Keratinocyte (primary cell): ENCODE measurements around the gene DCLRE1C. TPM values are rescaled to one million over a fixed set of nuclear protein-coding genes. Genes with fewer than 3 reads are reported as not detected.

Experiments
- DNase-seq: peaks from one replicate; pipeline ENCODE4 v3.0.0-alpha.2; 2011; ENCODE audit warnings: low read depth, missing footprints, low spot score
- FAIRE-seq: peaks from 2 replicates; lab custom pipeline; 2011; peaks lifted over from hg19 to GRCh38; lab: Jason Lieb, UNC
- H2AFZ ChIP-seq: 2 replicates; pipeline ENCODE4 v1.6.0; 2012; ENCODE audit warnings: low read length, control low read depth, inconsistent platforms; ENCODE audit not compliant: control insufficient read depth
- H3K27ac ChIP-seq: 2 replicates; pipeline ENCODE4 v1.5.1; 2011; ENCODE audit warnings: low read length; ENCODE audit not compliant: control insufficient read depth, insufficient read depth
- H3K27me3 ChIP-seq: 3 replicates; pipeline ENCODE4 v1.6.0; 2011; ENCODE audit warnings: low read length; ENCODE audit not compliant: control insufficient read depth, insufficient read depth; ENCODE audit errors: extremely low read depth
- H3K36me3 ChIP-seq, 2 experiments: 2 replicates in 1 of 2; 3 replicates in 1 of 2; pipeline ENCODE4 v1.5.1; 2011; ENCODE audit warnings: low read length in 2 of 2, mild to moderate bottlenecking in 1 of 2; ENCODE audit not compliant: control insufficient read depth in 2 of 2, insufficient read depth in 2 of 2; ENCODE audit errors: extremely low read depth in 1 of 2
- H3K4me1 ChIP-seq: 3 replicates; pipeline ENCODE4 v1.5.1; 2011; ENCODE audit warnings: low read length; ENCODE audit not compliant: control insufficient read depth, insufficient read depth; ENCODE audit errors: extremely low read depth
- H3K4me2 ChIP-seq: 3 replicates; pipeline ENCODE4 v1.6.0; 2011; ENCODE audit warnings: low read depth, low read length; ENCODE audit not compliant: control insufficient read depth, insufficient read depth; ENCODE audit errors: extremely low read depth
- H3K4me3 ChIP-seq, 3 experiments: fragments of 200-600 bp in 1 of 3; sonication (generic) in 1 of 3; 2 replicates in 2 of 3; 3 replicates in 1 of 3; pipeline ENCODE4 v1.5.1; 2011 to 2016; ENCODE audit warnings: low read length in 3 of 3, mild to moderate bottlenecking in 3 of 3, control low read depth in 2 of 3, inconsistent platforms in 1 of 3, low read depth in 1 of 3, mixed read lengths in 1 of 3, mixed run types in 1 of 3, moderate library complexity in 1 of 3; ENCODE audit not compliant: control insufficient read depth in 2 of 3, insufficient read depth in 2 of 3; ENCODE audit errors: extremely low read depth in 1 of 3
- H3K79me2 ChIP-seq: 2 replicates; pipeline ENCODE4 v1.6.0; 2012; ENCODE audit warnings: low read length; ENCODE audit not compliant: control insufficient read depth, insufficient read depth
- H3K9ac ChIP-seq: 3 replicates; pipeline ENCODE4 v1.6.0; 2011; ENCODE audit warnings: low read length; ENCODE audit not compliant: control insufficient read depth, insufficient read depth; ENCODE audit errors: extremely low read depth
- H3K9me1 ChIP-seq: 3 replicates; pipeline ENCODE4 v1.6.0; 2011; ENCODE audit warnings: low read length; ENCODE audit not compliant: control insufficient read depth, insufficient read depth; ENCODE audit errors: extremely low read depth
- H3K9me3 ChIP-seq: 2 replicates; pipeline ENCODE4 v1.5.1; 2012; ENCODE audit warnings: low read depth, low read length; ENCODE audit not compliant: control insufficient read depth
- H4K20me1 ChIP-seq: 3 replicates; pipeline ENCODE4 v1.6.0; 2011; ENCODE audit warnings: low read length; ENCODE audit not compliant: control insufficient read depth, insufficient read depth; ENCODE audit errors: extremely low read depth
- EZH2 ChIP-seq: IDR thresholded peaks from one replicate; pipeline ENCODE4 v1.6.1; 2012; ENCODE audit warnings: inconsistent platforms, mild to moderate bottlenecking, low read length, moderate library complexity
- dilution Hi-C: fragments of 300-500 bp; cut with MboI; formaldehyde crosslinking; loops from one replicate; pipeline ENCODE4 v1.7.0; 2020; ENCODE audit warnings: low sequenced_read_pairs; ENCODE audit not compliant: extremely low pct_ligation_motif_present
- polyA plus RNA-seq, 5 experiments: library from polyadenylated mRNA; depleted of rRNA in 3 of 5; stranded (reverse) in 3 of 5; stranded (forward) in 1 of 5; unstranded in 1 of 5; fragments of >200 nt; gene quantifications; 1 replicate in 1 of 5; 2 replicates in 3 of 5; 3 replicates in 1 of 5; pipeline versions ENCODE4 v1.2.1 to v1.2.3, GENCODE V29; 2011 to 2012; ENCODE audit warnings: missing spikeins in 2 of 5, low read depth in 1 of 5, low replicate concordance in 1 of 5
- TF ChIP-seq, protein P1 (sequence below), 3 experiments: IDR thresholded peaks in 1 of 3; conservative IDR thresholded peaks in 1 of 3; optimal IDR thresholded peaks in 1 of 3; 2 replicates in 2 of 3; 3 replicates in 1 of 3; pipeline versions ENCODE3 to v1.5.1; 2011; ENCODE audit warnings: low read length in 3 of 3, mild to moderate bottlenecking in 3 of 3, moderate library complexity in 2 of 3, control low read depth in 1 of 3, inconsistent platforms in 1 of 3; ENCODE audit not compliant: insufficient read depth in 2 of 3; ENCODE audit errors: extremely low read depth in 1 of 3

Gene DCLRE1C
- polyA plus RNA-seq, 1 donor (not counting 4 experiments of a cell fraction or from before 2014, with no cell fraction given): 9.1 TPM

DNA sequence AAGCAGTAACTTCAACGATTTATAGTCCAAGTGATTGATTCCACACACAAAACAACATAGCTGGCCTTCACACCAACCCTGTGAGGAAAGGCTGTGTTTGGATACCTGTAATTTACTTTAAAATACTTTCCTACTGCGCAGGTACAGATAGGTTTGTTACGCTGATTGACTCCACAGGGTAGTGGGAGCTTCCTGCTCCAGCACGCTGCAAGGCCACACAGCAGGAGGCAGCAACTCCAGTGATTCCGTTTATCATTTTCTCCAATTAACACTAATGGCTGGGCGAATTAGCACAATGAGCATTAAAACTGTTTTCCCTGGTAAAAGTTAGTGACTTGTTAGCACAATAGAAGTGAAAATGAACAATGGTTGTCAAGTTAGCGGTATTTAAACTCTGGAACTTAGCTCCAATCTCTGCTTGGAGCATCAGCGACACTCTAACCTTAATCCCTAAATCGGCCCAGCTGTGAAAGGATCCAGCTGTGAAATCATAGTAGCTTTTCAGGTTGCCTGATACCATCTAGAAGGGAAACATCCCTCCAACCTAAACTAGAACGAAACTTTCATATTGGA, 959 bp downstream of the DCLRE1C start:
- Histone ChIP-seq H3K4me2 (peak overlapping the region; percentile 95), H3K27ac (peak overlapping the region; percentile 89), H3K79me2 (peaks cover 40% of the 10 kb centered on the region), H2AFZ (peak overlapping the region; percentile 97), H3K27me3 (no peaks in the 10 kb centered on the region), H3K4me1 (peaks cover 14% of the 10 kb centered on the region), H3K4me3 (peak overlapping the region; percentile 56 to 82 (median 65)), H3K36me3 (peaks cover 0 to 5% of the 10 kb centered on the region in 2 experiments), H4K20me1 (no peaks in the 10 kb centered on the region), H3K9me3 (no peaks in the 10 kb centered on the region), H3K9me1 (no peaks in the 10 kb centered on the region), H3K9ac (peak overlapping the region; percentile 83)
- DNase-seq (no peak), FAIRE-seq (no peak)
- TF ChIP-seq, protein P1, sequence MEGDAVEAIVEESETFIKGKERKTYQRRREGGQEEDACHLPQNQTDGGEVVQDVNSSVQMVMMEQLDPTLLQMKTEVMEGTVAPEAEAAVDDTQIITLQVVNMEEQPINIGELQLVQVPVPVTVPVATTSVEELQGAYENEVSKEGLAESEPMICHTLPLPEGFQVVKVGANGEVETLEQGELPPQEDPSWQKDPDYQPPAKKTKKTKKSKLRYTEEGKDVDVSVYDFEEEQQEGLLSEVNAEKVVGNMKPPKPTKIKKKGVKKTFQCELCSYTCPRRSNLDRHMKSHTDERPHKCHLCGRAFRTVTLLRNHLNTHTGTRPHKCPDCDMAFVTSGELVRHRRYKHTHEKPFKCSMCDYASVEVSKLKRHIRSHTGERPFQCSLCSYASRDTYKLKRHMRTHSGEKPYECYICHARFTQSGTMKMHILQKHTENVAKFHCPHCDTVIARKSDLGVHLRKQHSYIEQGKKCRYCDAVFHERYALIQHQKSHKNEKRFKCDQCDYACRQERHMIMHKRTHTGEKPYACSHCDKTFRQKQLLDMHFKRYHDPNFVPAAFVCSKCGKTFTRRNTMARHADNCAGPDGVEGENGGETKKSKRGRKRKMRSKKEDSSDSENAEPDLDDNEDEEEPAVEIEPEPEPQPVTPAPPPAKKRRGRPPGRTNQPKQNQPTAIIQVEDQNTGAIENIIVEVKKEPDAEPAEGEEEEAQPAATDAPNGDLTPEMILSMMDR (optimal IDR thresholded peaks at IDR 0.05 in 1 of 3, IDR thresholded peaks at IDR 0.05 in 1 of 3, conservative IDR thresholded peaks at IDR 0.05 in 1 of 3; ENCODE audit: extremely low read depth in 1 of 3, insufficient read depth in 2 of 3, low read length in 3 of 3): peak in 1 of 3 experiments; percentile 41
- TF ChIP-seq EZH2: no peak
- dilution Hi-C loops: no loop called here

DNA sequence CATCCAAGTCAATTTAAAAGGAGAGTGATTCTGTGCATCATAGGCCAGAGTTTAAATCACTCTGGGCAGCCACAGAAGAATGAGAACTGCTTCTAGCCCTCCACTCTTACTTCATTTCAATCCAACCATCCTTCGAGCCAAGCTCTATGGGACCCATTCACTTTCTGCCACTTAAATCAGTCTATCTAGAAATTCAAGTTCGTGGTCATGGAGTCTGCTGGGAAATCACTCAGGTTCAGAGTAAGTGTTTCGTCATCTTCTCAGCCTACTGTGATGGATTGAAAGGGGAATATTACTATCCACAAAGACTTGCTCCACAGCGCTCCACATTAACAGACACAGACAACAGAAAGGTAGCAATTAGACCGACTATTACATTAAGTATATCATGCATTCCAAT, 4.6 kb downstream of the DCLRE1C start:
- dilution Hi-C loops: no loop called here
- no peak overlapping the region for H3K4me3 ChIP-seq
- H3K4me1 ChIP-seq: peaks cover 6% of the 10 kb centered on the region
- H3K36me3 ChIP-seq: peaks cover 5 to 19% of the 10 kb centered on the region in 2 experiments
- H3K9me3 ChIP-seq: no peaks in the 10 kb centered on the region
- no peaks in the 10 kb centered on the region for H3K27me3 ChIP-seq
- no peak overlapping the region for H3K9ac ChIP-seq
- DNase-seq (no peak), FAIRE-seq (peak; percentile 39)
- peaks cover 47% of the 10 kb centered on the region for H3K79me2 ChIP-seq
- no peak overlapping the region for H3K27ac ChIP-seq
- no peak overlapping the region for H2AFZ ChIP-seq
- no peaks in the 10 kb centered on the region for H3K9me1 ChIP-seq
- TF ChIP-seq, protein P1 (optimal IDR thresholded peaks at IDR 0.05 in 1 of 3, IDR thresholded peaks at IDR 0.05 in 1 of 3, conservative IDR thresholded peaks at IDR 0.05 in 1 of 3; ENCODE audit: extremely low read depth in 1 of 3, insufficient read depth in 2 of 3, low read length in 3 of 3): no peak
- no peak for TF ChIP-seq EZH2
- H3K4me2 ChIP-seq: no peak overlapping the region
- H4K20me1 ChIP-seq: no peaks in the 10 kb centered on the region
